Karpas-422 (cell line): Measurements from ENCODE around the gene THAP4. TPM values are rescaled to one million over a fixed set of nuclear protein-coding genes. Genes with fewer than 3 reads are reported as not detected.

Source experiments
- DNase-seq: peaks from one replicate; pipeline ENCODE4 v3.0.0-alpha.2; 2015
- H2AFZ ChIP-seq: fragments of 200-600 bp; sonication (generic); 2 replicates; pipeline ENCODE4 v1.6.1; 2014; ENCODE audit warnings: antibody characterized with exemption, low read length, mixed read lengths
- H3K27ac ChIP-seq: fragments of 200-600 bp; sonication (generic); 2 replicates; pipeline ENCODE4 v1.5.1; 2014; ENCODE audit warnings: mild to moderate bottlenecking, low read length, moderate library complexity
- H3K27me3 ChIP-seq: fragments of 200-600 bp; sonication (generic); 2 replicates; pipeline ENCODE4 v1.6.1; 2014; ENCODE audit warnings: low read length, mixed read lengths
- H3K36me3 ChIP-seq: fragments of 200-600 bp; sonication (generic); 2 replicates; pipeline ENCODE4 v1.6.1; 2014; ENCODE audit warnings: low read length, mixed read lengths; ENCODE audit not compliant: insufficient read depth
- H3K4me1 ChIP-seq: fragments of 200-600 bp; sonication (generic); 2 replicates; pipeline ENCODE4 v1.6.1; 2014; ENCODE audit warnings: mild to moderate bottlenecking, low read length, mixed read lengths
- H3K4me2 ChIP-seq: fragments of 200-600 bp; sonication (generic); 2 replicates; pipeline ENCODE4 v1.6.1; 2014; ENCODE audit warnings: low read length, low read depth, mild to moderate bottlenecking; ENCODE audit not compliant: poor library complexity, severe bottlenecking
- H3K4me3 ChIP-seq: fragments of 200-600 bp; sonication (generic); 2 replicates; pipeline ENCODE4 v1.5.1; 2014; ENCODE audit warnings: mild to moderate bottlenecking, antibody characterized with exemption, low read length, mixed read lengths
- H3K79me2 ChIP-seq: fragments of 200-600 bp; sonication (generic); 2 replicates; pipeline ENCODE4 v1.6.1; 2014; ENCODE audit warnings: mild to moderate bottlenecking, low read length, mixed read lengths
- H3K9ac ChIP-seq: fragments of 200-600 bp; sonication (generic); 2 replicates; pipeline ENCODE4 v1.6.0; 2014; ENCODE audit warnings: low read length
- H3K9me2 ChIP-seq: fragments of 200-600 bp; sonication (generic), shearing (Covaris generic); replicated peaks from 2 replicates; pipeline ENCODE4 v1.6.0; 2014; ENCODE audit warnings: mild to moderate bottlenecking, low read length, moderate library complexity; ENCODE audit not compliant: insufficient read depth
- H3K9me3 ChIP-seq: fragments of 300-700, 200-600 bp; sonication (generic); 2 replicates; pipeline ENCODE4 v1.6.1; 2014; ENCODE audit warnings: low read length, mixed read lengths
- H4K20me1 ChIP-seq: fragments of 200-600 bp; sonication (generic); 2 replicates; pipeline ENCODE4 v1.6.1; 2014; ENCODE audit warnings: mild to moderate bottlenecking, antibody characterized with exemption, low read length, low read depth; ENCODE audit not compliant: insufficient read depth
- total RNA-seq: library from RNA; depleted of rRNA; stranded (reverse); fragments of >200 nt; shearing (Covaris generic); gene quantifications from 2 replicates; pipeline ENCODE4 v1.2.3, GENCODE V29; 2014; ENCODE audit warnings: low replicate concordance

Gene THAP4
- total RNA-seq, 1 experiment from 2014 or later: 45.4 TPM

GRCh38 chr2:241615522-241616052, 21.4 kb downstream of the THAP4 start:
- Histone ChIP-seq H3K79me2 (peaks cover 85% of the 10 kb centered on the region), H3K27me3 (no peaks in the 10 kb centered on the region), H3K36me3 (no peaks in the 10 kb centered on the region; the same call in 1 of the 2 replicates), H3K9ac (no peak overlapping the region), H3K4me2 (no peak overlapping the region), H2AFZ (no peak overlapping the region), H3K27ac (no peak overlapping the region), H3K9me3 (no peaks in the 10 kb centered on the region), H4K20me1 (no peaks in the 10 kb centered on the region), H3K9me2 (no peaks in the 10 kb centered on the region), H3K4me3 (no peak overlapping the region), H3K4me1 (peaks cover 30% of the 10 kb centered on the region)
- DNase-seq: no peak

- H2AFZ ChIP-seq: no peak overlapping the region
- H3K27ac ChIP-seq: no peak overlapping the region
- no peak overlapping the region for H3K9ac ChIP-seq
- peaks cover 33% of the 10 kb centered on the region for H3K4me1 ChIP-seq
- no peaks in the 10 kb centered on the region for H3K27me3 ChIP-seq
- no peaks in the 10 kb centered on the region for H3K9me2 ChIP-seq
- H3K79me2 ChIP-seq: peaks cover 82% of the 10 kb centered on the region
- H3K4me2 ChIP-seq: no peak overlapping the region
- H3K9me3 ChIP-seq: no peaks in the 10 kb centered on the region
- no peak for DNase-seq
- no peaks in the 10 kb centered on the region for H4K20me1 ChIP-seq
- no peaks in the 10 kb centered on the region; the same call in 1 of the 2 replicates for H3K36me3 ChIP-seq
- no peak overlapping the region for H3K4me3 ChIP-seq
Observed at GRCh38 chr2:241615041-241615440, 21.9 kb downstream of the THAP4 start.

GRCh38 chr2:241613017-241613780, 23.8 kb downstream of the THAP4 start:
- Histone ChIP-seq H3K9ac (no peak overlapping the region), H3K4me2 (no peak overlapping the region), H3K27me3 (no peaks in the 10 kb centered on the region), H3K9me3 (no peaks in the 10 kb centered on the region), H3K9me2 (no peaks in the 10 kb centered on the region), H3K27ac (no peak overlapping the region), H3K4me1 (peaks cover 28% of the 10 kb centered on the region), H2AFZ (no peak overlapping the region), H3K36me3 (no peaks in the 10 kb centered on the region; the same call in 1 of the 2 replicates), H3K79me2 (peaks cover 84% of the 10 kb centered on the region), H4K20me1 (no peaks in the 10 kb centered on the region), H3K4me3 (no peak overlapping the region)
- DNase-seq: no peak

- Histone ChIP-seq H3K9me2 (no peaks in the 10 kb centered on the region), H3K4me3 (no peak overlapping the region), H3K9me3 (no peaks in the 10 kb centered on the region), H2AFZ (no peak overlapping the region), H3K27ac (no peak overlapping the region), H3K4me2 (no peak overlapping the region), H3K4me1 (peaks cover 19% of the 10 kb centered on the region), H3K9ac (no peak overlapping the region), H3K27me3 (no peaks in the 10 kb centered on the region), H4K20me1 (no peaks in the 10 kb centered on the region), H3K79me2 (peaks cover 80% of the 10 kb centered on the region), H3K36me3 (no peaks in the 10 kb centered on the region; the same call in 1 of the 2 replicates)
- DNase-seq: no peak
Observed at GRCh38 chr2:241612156-241613016, 24.6 kb downstream of the THAP4 start.

- Histone ChIP-seq H3K27ac (no peak overlapping the region), H3K9ac (peak overlapping the region; percentile 75)
Observed at GRCh38 chr2:241611062-241611461, 25.9 kb downstream of the THAP4 start.

GRCh38 chr2:241609859-241610793, 26.8 kb downstream of the THAP4 start:
- H3K4me2 ChIP-seq: peak overlapping the region; percentile 93
- no peaks in the 10 kb centered on the region for H4K20me1 ChIP-seq
- H3K9ac ChIP-seq: peak overlapping the region; percentile 87
- H3K36me3 ChIP-seq: 0 out of 2 replicates have a peak, but pooled peaks cover 2% of the 10 kb centered on the region
- no peaks in the 10 kb centered on the region for H3K9me2 ChIP-seq
- H3K4me1 ChIP-seq: peaks cover 16% of the 10 kb centered on the region
- DNase-seq: peak; percentile 98
- H3K4me3 ChIP-seq: peak overlapping the region; percentile 75
- peaks cover 57% of the 10 kb centered on the region for H3K79me2 ChIP-seq
- no peaks in the 10 kb centered on the region for H3K9me3 ChIP-seq
- H2AFZ ChIP-seq: peak overlapping the region; percentile 34; the same call in 1 of the 2 replicates
- H3K27me3 ChIP-seq: no peaks in the 10 kb centered on the region
- H3K27ac ChIP-seq: 0 out of 2 replicates have a peak overlapping the region, but pooled peaks have one; percentile 39

More at GRCh38 chr2:241611062-241611461, 25.9 kb downstream of the THAP4 start:
- no peak for DNase-seq
- Histone ChIP-seq H3K4me2 (peak overlapping the region; percentile 93), H3K9me2 (no peaks in the 10 kb centered on the region), H3K4me3 (peak overlapping the region; percentile 71; the same call in 1 of the 2 replicates), H3K36me3 (no peaks in the 10 kb centered on the region), H2AFZ (no peak overlapping the region), H3K79me2 (peaks cover 67% of the 10 kb centered on the region), H4K20me1 (no peaks in the 10 kb centered on the region), H3K4me1 (peaks cover 16% of the 10 kb centered on the region), H3K27me3 (no peaks in the 10 kb centered on the region), H3K9me3 (no peaks in the 10 kb centered on the region)

- Histone ChIP-seq H3K9ac (peak overlapping the region; percentile 2; the same call in 1 of the 2 replicates), H3K79me2 (peaks cover 49% of the 10 kb centered on the region)
- DNase-seq: no peak
Observed at GRCh38 chr2:241608881-241609280, 28.1 kb downstream of the THAP4 start.

More at GRCh38 chr2:241608881-241609280, 28.1 kb downstream of the THAP4 start:
- Histone ChIP-seq H2AFZ (no peak overlapping the region), H3K9me2 (no peaks in the 10 kb centered on the region), H3K9me3 (no peaks in the 10 kb centered on the region), H3K36me3 (peaks cover 7% of the 10 kb centered on the region; the same call in 1 of the 2 replicates), H3K4me3 (no peak overlapping the region), H3K27me3 (no peaks in the 10 kb centered on the region), H3K4me2 (no peak overlapping the region), H3K4me1 (peaks cover 16% of the 10 kb centered on the region), H3K27ac (no peak overlapping the region), H4K20me1 (no peaks in the 10 kb centered on the region)
